ENCODE measurements around the gene STON1. TPM values are rescaled to one million over a fixed set of nuclear protein-coding genes. Genes with fewer than 3 reads are reported as not detected.
"Not testable (repeated sequence)": the region's sequence is repeated elsewhere in the genome, so short reads cannot be mapped to it uniquely, and the experiment has no call there.

STON1 gene
- total RNA-seq, 1 donor from 2014 or later: 2.4 TPM

DNA sequence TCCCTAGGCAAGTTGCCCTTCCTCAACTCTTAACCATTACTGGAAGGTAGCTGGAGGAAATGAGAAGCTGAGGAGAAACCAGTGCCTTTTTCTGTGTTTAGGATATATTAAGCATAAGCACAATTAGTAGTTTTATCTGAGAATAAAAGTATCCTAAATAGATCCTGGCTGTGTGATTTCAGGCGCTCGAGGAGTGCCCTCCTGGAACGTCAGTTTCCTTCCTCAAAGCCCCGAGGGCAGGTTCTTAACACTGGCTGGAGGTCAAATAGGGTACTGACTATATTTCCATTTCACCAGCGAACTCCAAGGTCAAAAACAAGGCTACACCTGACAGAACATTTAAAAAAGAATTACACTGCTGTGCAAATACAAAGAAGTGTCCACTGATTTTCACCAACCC, 1.5 kb upstream of the STON1 start:
- ATAC-seq: no peak

- no peak for ATAC-seq
These were observed 760 bp upstream of the STON1 start for GRCh38 chr2:48529194-48529593.

DNA sequence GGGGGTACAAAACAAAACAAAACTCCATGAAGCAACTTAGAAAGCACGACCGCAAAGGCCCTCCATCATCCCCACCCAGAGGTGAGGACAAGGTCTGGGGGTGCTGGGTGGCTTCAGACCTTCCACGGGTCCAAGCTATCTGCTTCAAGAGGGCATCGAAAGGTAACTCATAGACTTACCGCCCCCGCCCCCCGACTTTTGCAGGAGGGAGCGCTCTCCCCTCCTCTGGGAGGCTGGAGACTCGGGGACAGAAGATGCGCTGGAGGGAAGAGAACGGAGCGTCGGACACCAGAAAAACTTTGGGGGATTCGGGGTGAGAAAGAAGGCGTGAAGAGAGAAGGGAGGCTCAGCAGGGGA, 300 bp upstream of the STON1 start:
- peak; percentile 6 for ATAC-seq

DNA sequence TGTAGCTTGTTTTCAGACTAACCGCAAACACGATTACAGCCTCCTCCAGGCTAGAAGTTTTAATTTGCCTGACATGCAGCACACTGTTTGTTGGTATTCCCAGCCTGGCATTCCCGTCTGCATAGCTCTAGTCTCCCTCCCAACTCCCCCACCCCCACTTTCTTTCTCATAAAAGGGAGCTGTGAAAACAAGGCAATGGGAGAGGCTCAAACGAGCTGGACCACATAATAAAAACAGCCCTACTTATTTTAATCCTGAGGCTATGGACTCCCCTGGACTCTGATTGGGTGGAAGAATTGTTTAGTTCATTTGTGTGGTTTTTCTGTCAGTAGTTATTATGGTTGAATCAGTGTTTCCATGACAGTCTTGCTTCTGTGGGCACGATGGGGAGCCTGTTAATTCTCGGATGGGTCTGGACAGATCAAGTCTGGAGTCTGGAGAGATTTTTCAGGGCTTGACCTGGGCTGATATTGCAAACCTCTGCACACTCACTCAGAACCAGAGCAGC, 1.2 kb downstream of the STON1 start:
- ATAC-seq: peak; percentile 28

GRCh38 chr2:48532174-48532573, 2.2 kb downstream of the STON1 start:
- no peak for ATAC-seq

DNA sequence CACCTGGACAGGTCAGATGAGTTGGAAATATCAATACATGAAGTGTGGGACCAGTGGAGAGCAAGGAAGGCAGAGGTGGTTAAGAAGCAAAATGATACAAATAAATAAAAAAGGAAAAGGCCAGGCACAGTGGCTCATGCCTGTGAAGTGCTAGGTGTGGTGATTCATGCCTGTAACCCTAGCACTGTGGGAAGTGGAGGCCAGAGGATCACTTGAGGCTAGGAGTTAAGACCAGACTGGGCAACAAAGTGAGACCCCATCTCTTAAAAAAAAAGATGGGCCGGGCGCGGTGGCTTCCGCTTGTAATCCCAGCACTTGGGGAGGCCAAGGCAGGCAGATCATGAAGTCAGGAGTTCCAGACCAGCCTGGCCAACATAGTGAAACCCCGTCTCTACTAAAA, 2.9 kb downstream of the STON1 start:
- no peak for ATAC-seq

DNA sequence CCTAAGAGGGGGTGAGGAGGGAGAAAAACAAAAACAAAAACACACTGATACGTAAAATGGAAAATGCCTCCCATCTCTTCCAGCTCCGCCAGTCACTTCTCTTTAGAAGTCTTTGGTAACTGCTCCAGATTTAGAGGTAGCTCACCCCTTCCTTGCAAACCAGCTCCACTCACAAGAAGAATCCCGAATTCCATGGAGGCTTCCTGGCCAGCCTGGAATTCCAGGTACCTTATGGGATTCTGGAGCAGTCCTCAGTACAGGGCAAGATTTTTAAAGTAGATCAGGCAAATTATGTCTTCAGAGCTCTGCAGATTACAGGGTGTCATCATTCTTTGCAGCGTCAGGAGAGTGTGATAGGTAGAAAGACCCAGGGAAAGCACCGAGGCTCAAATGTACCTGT, 4.8 kb downstream of the STON1 start:
- no peak for ATAC-seq

DNA sequence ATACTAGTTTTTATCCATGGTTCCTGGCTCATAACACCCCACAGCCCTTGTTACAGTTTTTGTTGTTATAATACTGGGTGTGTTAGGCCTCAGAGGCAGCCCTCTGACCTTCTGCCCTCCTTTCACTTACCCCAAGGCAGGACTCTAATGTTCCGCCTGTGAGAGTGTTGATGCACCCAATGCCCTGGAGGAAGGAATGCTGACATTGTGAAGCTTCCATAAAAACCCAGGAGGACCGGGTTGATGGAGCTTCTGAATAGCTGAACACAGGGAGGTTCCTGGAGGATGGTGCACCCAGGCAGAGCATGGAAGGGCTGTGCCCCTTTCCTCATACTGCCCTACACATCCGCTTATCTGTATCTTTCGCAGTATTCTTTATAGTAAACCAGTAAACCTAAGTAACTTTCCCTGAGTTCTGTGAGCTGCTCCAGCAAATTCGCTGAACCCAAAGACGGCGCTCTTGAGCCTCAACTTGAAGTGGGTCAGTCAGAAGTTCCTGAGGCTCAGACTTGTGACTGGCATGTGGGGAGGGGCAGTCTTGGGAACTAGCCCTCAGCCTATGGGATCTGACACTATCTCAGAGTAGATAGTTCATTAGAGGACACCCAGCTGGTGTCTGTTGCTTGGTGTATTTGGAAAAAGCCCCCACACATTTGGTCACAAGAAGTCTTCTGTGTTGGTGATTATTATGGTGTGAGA, 10.4 kb downstream of the STON1 start:
- no peak for ATAC-seq

DNA sequence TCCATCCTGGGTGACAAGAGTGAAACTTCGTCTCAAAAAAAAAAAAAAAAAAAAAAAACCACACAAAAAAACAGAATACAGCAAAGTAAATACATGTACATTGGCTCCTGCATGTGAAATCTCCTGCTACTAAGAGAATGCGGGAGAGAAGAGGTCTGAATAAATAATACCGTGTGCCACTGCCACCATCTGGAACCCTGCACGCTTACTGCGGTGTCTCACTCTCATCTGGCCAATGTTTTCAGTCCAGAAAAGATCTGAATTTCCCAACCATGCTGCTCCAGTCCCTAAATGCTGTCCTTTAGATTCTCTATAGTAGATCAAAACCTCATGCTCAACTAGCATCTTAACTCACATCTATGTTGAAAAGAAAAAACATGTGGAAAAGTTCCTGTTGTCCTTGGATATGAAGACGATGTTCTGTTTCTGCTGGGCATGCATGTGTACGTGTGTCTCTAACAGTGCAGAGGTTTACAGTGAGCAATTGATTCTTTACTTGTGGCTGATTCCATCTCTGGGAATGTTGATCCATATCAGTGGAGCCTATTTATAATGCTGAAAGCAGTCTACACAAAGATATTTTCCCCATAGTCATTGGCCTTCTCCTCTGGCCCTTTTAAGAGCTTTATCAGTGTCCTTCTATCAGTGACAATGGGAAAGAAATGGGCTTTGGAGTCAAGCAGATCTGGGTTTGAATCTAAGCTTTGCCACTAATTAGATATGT, 11.9 kb downstream of the STON1 start:
- no peak for ATAC-seq

- no peak for ATAC-seq
These were observed 13.9 kb downstream of the STON1 start for GRCh38 chr2:48543895-48544294.

DNA sequence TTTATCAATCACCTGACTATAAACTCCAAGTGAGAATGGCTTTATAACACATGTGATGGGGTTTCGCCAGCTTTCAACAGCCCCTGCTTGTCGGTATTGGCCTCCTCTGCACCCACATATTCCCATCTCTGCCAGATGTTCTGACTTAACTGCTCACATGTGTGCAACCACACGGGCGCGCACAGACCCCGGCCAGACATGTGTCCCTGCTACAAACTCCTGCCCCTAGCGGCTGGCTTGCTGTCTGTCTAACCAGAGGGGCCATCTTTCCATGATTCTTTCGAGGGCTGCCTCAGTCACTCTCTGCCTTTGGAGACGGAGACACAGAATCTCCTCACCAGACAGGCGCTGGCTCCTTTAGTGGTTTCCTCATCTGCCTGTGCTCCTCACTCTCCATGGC, 15.3 kb downstream of the STON1 start:
- peak; percentile 49 for ATAC-seq

- ATAC-seq: no peak
These were observed 18.9 kb downstream of the STON1 start for GRCh38 chr2:48548840-48549239.

GRCh38 chr2:48549972-48550371, 20.0 kb downstream of the STON1 start:
- ATAC-seq: no peak

DNA sequence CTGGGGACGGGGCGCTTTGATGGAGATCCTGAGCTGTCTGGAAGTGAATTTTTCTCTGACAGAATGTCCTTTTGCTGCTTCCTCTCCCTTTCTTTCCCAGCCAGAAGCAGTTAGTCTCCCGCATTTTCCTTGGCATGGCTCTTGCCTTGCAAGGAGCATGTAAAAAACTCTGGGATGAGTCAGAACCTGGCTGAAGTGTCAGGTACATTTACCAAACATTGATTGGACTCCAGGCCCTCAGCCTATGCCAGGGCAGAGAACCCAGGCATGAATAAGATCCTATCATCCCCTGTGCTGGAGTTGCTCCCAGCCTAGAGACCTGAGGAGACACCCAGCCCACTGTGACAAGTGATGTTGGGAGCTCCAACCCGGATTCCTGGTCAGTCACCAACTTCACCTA, 21.6 kb downstream of the STON1 start:
- ATAC-seq: peak; percentile 68

DNA sequence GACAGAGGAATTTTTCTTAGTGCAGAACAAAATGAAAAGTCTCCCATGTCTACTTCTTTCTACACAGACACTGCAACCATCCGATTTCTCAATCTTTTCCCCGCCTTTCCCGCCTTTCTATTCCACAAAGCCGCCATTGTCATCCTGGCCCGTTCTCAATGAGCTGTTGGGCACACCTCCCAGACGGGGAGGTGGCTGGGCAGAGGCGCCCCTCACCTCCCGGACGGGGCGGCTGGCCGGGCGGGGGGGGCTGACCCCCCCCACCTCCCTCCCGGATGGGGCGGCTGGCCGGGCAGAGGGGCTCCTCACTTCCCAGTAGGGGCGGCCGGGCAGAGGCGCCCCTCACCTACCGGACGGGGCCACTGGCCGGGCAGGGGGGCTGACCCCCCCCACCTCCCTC, 25.1 kb downstream of the STON1 start:
- not testable (repeated sequence) for ATAC-seq

DNA sequence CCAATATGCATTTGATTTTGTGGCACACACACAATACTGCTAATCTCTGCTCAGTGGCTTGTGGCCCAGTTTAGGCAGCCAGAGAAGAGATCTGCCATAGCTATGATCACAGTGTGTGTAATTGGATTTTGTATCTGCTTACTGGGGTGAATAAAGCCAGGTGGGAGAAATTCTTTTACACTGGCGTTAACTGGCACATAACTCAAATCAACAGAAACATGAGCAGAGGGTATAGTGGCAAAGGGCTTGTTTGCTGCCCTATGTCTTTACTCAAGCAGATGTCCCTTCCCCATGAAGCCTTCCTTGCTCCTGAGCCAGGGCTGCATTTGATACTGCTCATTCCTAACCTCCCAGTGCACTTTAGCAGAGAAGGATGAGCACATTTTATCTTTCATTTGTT, 28.5 kb downstream of the STON1 start:
- no peak for ATAC-seq

DNA sequence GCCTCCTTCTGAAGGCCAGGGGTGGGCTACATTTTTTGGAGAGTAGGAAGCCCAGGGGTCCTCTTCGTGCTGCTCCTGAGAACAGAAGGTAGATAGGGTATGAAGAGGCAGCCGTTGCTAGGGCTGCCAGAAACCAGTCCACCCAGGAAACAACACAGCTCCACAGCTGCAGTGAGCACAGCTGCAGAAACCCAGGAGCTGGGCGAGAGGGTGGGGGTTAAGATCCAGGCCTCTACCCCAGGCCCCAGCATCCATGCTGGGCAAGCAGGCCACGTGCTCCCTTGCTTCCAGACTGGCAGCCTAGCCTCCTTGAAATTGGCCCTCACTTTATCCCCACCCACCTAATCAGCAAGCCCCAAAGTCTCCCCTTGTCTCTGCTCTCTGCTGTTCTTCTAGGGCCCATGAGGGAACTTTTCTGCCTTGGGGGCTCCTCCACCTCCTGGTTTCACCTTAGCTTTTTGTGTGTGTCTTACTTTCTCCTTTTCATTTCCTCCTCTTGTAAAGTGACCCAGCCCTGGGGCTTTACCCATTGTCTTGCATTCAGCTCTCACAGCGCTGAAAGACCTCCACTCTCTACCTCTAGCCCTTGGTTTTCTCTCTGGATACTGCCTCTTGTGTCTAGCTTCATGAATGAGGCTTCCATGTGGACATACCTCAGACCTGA, 30.7 kb downstream of the STON1 start:
- ATAC-seq: no peak

GRCh38 chr2:48562281-48562680, 32.3 kb downstream of the STON1 start:
- no peak for ATAC-seq

DNA sequence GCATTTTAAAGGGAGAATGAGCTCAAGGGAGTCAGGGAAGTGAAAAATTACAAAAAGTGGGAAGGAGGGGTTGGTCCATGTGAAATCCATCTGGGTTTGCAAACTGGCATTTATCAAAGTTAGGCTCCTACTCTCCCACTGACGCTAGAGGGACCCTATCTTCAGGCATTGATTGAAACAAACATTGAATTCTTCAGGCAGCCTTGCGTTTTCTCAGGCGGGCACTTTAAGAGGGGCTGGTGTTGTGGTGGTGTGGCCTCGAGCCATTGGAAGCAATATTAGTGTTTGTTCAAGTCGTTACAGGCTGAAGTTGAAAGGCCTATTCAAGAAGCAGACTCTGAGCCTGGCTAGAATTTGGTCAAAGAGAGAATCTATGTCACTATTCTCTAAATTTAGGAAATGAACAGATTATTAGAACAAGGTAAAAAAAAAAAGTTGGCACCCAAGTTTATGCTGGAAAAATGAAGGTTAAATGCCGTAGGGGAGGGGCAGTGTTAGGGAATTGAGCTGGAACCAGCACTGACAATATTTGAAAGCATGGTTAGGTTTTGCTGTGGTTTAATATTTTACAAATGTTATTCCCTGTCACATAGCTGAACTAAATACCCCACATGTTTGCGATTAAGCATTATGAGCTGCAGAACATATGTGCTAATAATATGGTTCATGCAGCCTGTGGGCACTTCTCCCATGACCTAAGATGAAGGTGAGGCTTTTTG, 36.8 kb downstream of the STON1 start:
- no peak for ATAC-seq

DNA sequence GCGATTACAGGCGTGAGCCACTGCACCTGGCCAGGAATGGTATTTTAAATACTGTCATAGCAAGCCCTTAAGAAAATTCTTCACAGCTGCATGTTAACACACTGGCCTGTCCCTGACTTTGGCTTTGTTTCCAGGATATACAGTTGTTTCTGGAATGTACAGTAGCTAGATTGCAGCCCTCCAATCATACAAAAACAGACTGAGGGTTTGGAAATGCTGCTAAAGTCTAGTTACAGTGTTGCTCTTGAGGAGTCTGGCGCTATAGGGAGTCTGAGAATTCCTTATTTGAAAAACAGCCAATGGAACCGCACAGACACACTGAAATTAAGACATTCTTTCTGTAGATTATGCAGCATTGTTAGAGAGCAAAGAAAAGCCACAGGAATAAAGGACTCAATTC, 37.7 kb downstream of the STON1 start:
- ATAC-seq: no peak

GRCh38 chr2:48568547-48568946, 38.6 kb downstream of the STON1 start:
- ATAC-seq: no peak

GRCh38 chr2:48569433-48569832, 39.5 kb downstream of the STON1 start:
- no peak for ATAC-seq

GRCh38 chr2:48572816-48573215, 42.9 kb downstream of the STON1 start:
- no peak for ATAC-seq

Measured in esophagus mucosa (tissue), 1 donor.